Measurements from ENCODE around the gene SPDL1. TPM values are rescaled to one million over a fixed set of nuclear protein-coding genes. Genes with fewer than 3 reads are reported as not detected.
"Not testable (repeated sequence)": the region's sequence is repeated elsewhere in the genome, so short reads cannot be mapped to it uniquely, and the experiment has no call there.

SPDL1 gene
- total and polyA plus RNA-seq, 4 donors = 3.9 to 6.4 (median 5.0) TPM

GRCh38 chr5:169602535-169602934 lies 19.0 kb downstream of the SPDL1 start:
- ATAC-seq (ENCODE audit: low FRiP score) = no peak
- H3K27me3 ChIP-seq (ENCODE audit: control insufficient read depth in 1 of 2, insufficient read depth in 2 of 2, low read length in 1 of 2) = no peaks in the 10 kb centered on the region
- DNase-seq = no peak
- H3K4me1 ChIP-seq (ENCODE audit: control insufficient read depth in 1 of 2, insufficient read depth in 2 of 2, low read length in 2 of 2) = no peaks in the 10 kb centered on the region
- H3K27ac ChIP-seq (ENCODE audit: low read depth in 1 of 2, low read length in 2 of 2) = no peak overlapping the region
- no peak overlapping the region for H3K4me3 ChIP-seq (ENCODE audit: low read length in 2 of 2)
- H3K9me3 ChIP-seq (ENCODE audit: control insufficient read depth, low read length) = no peaks in the 10 kb centered on the region
- intact Hi-C loops (cut with DNase I) = no loop called here
- peaks cover 0 to 2% of the 10 kb centered on the region in 2 donors for H3K36me3 ChIP-seq (ENCODE audit: control insufficient read depth in 1 of 2, insufficient read depth in 2 of 2, low read length in 1 of 2)

GRCh38 chr5:169606279-169606678 lies 22.7 kb downstream of the SPDL1 start:
- Histone ChIP-seq H3K27me3 (ENCODE audit: control insufficient read depth in 1 of 2, insufficient read depth in 2 of 2, low read length in 1 of 2) (no peaks in the 10 kb centered on the region), H3K36me3 (ENCODE audit: control insufficient read depth in 1 of 2, insufficient read depth in 2 of 2, low read length in 1 of 2) (no peaks in the 10 kb centered on the region), H3K9me3 (ENCODE audit: control insufficient read depth, low read length) (no peaks in the 10 kb centered on the region), H3K4me1 (ENCODE audit: control insufficient read depth in 1 of 2, insufficient read depth in 2 of 2, low read length in 2 of 2) (no peaks in the 10 kb centered on the region), H3K4me3 (ENCODE audit: low read length in 2 of 2) (no peak overlapping the region), H3K27ac (ENCODE audit: low read depth in 1 of 2, low read length in 2 of 2) (no peak overlapping the region)
- intact Hi-C loops (cut with DNase I) = no loop called here
- no peak for ATAC-seq (ENCODE audit: low FRiP score)
- no peak for DNase-seq
- 94 to 95% methylated on average over 3 of the region's 3 CpGs for WGBS, 2 donors

GRCh38 chr5:169607882-169608281 lies 24.3 kb downstream of the SPDL1 start:
- intact Hi-C loops (cut with DNase I) = no loop called here
- no peak for ATAC-seq (ENCODE audit: low FRiP score)
- 44 to 49% methylated on average over 2 of the region's 2 CpGs for WGBS, 2 donors

GRCh38 chr5:169609716-169610115 lies 26.1 kb downstream of the SPDL1 start:
- Histone ChIP-seq H3K27ac (ENCODE audit: low read depth in 1 of 2, low read length in 2 of 2) (no peak overlapping the region), H3K4me1 (ENCODE audit: control insufficient read depth in 1 of 2, insufficient read depth in 2 of 2, low read length in 2 of 2) (no peaks in the 10 kb centered on the region), H3K4me3 (ENCODE audit: low read length in 2 of 2) (no peak overlapping the region), H3K9me3 (ENCODE audit: control insufficient read depth, low read length) (no peaks in the 10 kb centered on the region), H3K36me3 (ENCODE audit: control insufficient read depth in 1 of 2, insufficient read depth in 2 of 2, low read length in 1 of 2) (no peaks in the 10 kb centered on the region), H3K27me3 (ENCODE audit: control insufficient read depth in 1 of 2, insufficient read depth in 2 of 2, low read length in 1 of 2) (no peaks in the 10 kb centered on the region)
- ATAC-seq (ENCODE audit: low FRiP score) (no peak), DNase-seq (no peak)
- intact Hi-C loops (cut with DNase I) = no loop called here
- WGBS, 2 donors = 55 to 65% methylated on average over 3 of the region's 3 CpGs

More at GRCh38 chr5:169607882-169608281, 24.3 kb downstream of the SPDL1 start:
- H3K27ac ChIP-seq (ENCODE audit: low read depth in 1 of 2, low read length in 2 of 2) = no peak overlapping the region
- no peaks in the 10 kb centered on the region for H3K36me3 ChIP-seq (ENCODE audit: control insufficient read depth in 1 of 2, insufficient read depth in 2 of 2, low read length in 1 of 2)
- H3K9me3 ChIP-seq (ENCODE audit: control insufficient read depth, low read length) = no peaks in the 10 kb centered on the region
- H3K27me3 ChIP-seq (ENCODE audit: control insufficient read depth in 1 of 2, insufficient read depth in 2 of 2, low read length in 1 of 2) = no peaks in the 10 kb centered on the region
- no peak overlapping the region for H3K4me3 ChIP-seq (ENCODE audit: low read length in 2 of 2)
- H3K4me1 ChIP-seq (ENCODE audit: control insufficient read depth in 1 of 2, insufficient read depth in 2 of 2, low read length in 2 of 2) = no peaks in the 10 kb centered on the region
- no peak for DNase-seq

- H3K36me3 ChIP-seq (ENCODE audit: control insufficient read depth in 1 of 2, insufficient read depth in 2 of 2, low read length in 1 of 2) = no peaks in the 10 kb centered on the region
- no peak overlapping the region for H3K27ac ChIP-seq (ENCODE audit: low read depth in 1 of 2, low read length in 2 of 2)
- DNase-seq (no peak), ATAC-seq (ENCODE audit: low FRiP score) (no peak)
- 73 to 81% methylated on average over 4 of the region's 4 CpGs for WGBS, 2 donors
- H3K9me3 ChIP-seq (ENCODE audit: control insufficient read depth, low read length) = no peaks in the 10 kb centered on the region
- intact Hi-C loops (cut with DNase I) = no loop called here
- no peaks in the 10 kb centered on the region for H3K27me3 ChIP-seq (ENCODE audit: control insufficient read depth in 1 of 2, insufficient read depth in 2 of 2, low read length in 1 of 2)
- H3K4me1 ChIP-seq (ENCODE audit: control insufficient read depth in 1 of 2, insufficient read depth in 2 of 2, low read length in 2 of 2) = no peaks in the 10 kb centered on the region
- no peak overlapping the region for H3K4me3 ChIP-seq (ENCODE audit: low read length in 2 of 2)
Measured at GRCh38 chr5:169610606-169611005, 27.0 kb downstream of the SPDL1 start.

GRCh38 chr5:169615561-169615960 lies 32.0 kb downstream of the SPDL1 start:
- Histone ChIP-seq H3K9me3 (ENCODE audit: control insufficient read depth, low read length) (no peaks in the 10 kb centered on the region), H3K4me1 (ENCODE audit: control insufficient read depth in 1 of 2, insufficient read depth in 2 of 2, low read length in 2 of 2) (no peaks in the 10 kb centered on the region), H3K36me3 (ENCODE audit: control insufficient read depth in 1 of 2, insufficient read depth in 2 of 2, low read length in 1 of 2) (no peaks in the 10 kb centered on the region), H3K27ac (ENCODE audit: low read depth in 1 of 2, low read length in 2 of 2) (no peak overlapping the region), H3K4me3 (ENCODE audit: low read length in 2 of 2) (no peak overlapping the region), H3K27me3 (ENCODE audit: control insufficient read depth in 1 of 2, insufficient read depth in 2 of 2, low read length in 1 of 2) (no peaks in the 10 kb centered on the region)
- DNase-seq (no peak), ATAC-seq (ENCODE audit: low FRiP score) (no peak)
- 76 to 81% methylated on average over 1 of the region's 1 CpG for WGBS, 2 donors
- intact Hi-C loops (cut with DNase I) = no loop called here

- H3K9me3 ChIP-seq (ENCODE audit: control insufficient read depth, low read length); H3K4me3 ChIP-seq (ENCODE audit: low read length in 2 of 2); intact Hi-C loops (cut with DNase I); H3K27me3 ChIP-seq (ENCODE audit: control insufficient read depth in 1 of 2, insufficient read depth in 2 of 2, low read length in 1 of 2); H3K27ac ChIP-seq (ENCODE audit: low read depth in 1 of 2, low read length in 2 of 2); ATAC-seq (ENCODE audit: low FRiP score); H3K36me3 ChIP-seq (ENCODE audit: control insufficient read depth in 1 of 2, insufficient read depth in 2 of 2, low read length in 1 of 2); DNase-seq; H3K4me1 ChIP-seq (ENCODE audit: control insufficient read depth in 1 of 2, insufficient read depth in 2 of 2, low read length in 2 of 2): not testable (repeated sequence)
- WGBS, 2 donors = 90 to 96% methylated on average over 2 of the region's 2 CpGs
Measured at GRCh38 chr5:169624307-169624706, 40.7 kb downstream of the SPDL1 start.

GRCh38 chr5:169626779-169627178 lies 43.2 kb downstream of the SPDL1 start:
- DNase-seq (no peak), ATAC-seq (ENCODE audit: low FRiP score) (no peak)
- H3K4me3 ChIP-seq (ENCODE audit: low read length in 2 of 2) = no peak overlapping the region
- no peaks in the 10 kb centered on the region for H3K36me3 ChIP-seq (ENCODE audit: control insufficient read depth in 1 of 2, insufficient read depth in 2 of 2, low read length in 1 of 2)
- no peak overlapping the region for H3K27ac ChIP-seq (ENCODE audit: low read depth in 1 of 2, low read length in 2 of 2)
- 7 to 12% methylated on average over 1 of the region's 1 CpG for WGBS, 2 donors
- H3K27me3 ChIP-seq (ENCODE audit: control insufficient read depth in 1 of 2, insufficient read depth in 2 of 2, low read length in 1 of 2) = no peaks in the 10 kb centered on the region
- H3K9me3 ChIP-seq (ENCODE audit: control insufficient read depth, low read length) = no peaks in the 10 kb centered on the region
- intact Hi-C loops (cut with DNase I) = no loop called here
- H3K4me1 ChIP-seq (ENCODE audit: control insufficient read depth in 1 of 2, insufficient read depth in 2 of 2, low read length in 2 of 2) = peaks cover 0 to 2% of the 10 kb centered on the region in 2 donors

GRCh38 chr5:169627551-169627950 lies 44.0 kb downstream of the SPDL1 start:
- Histone ChIP-seq H3K9me3 (ENCODE audit: control insufficient read depth, low read length) (no peaks in the 10 kb centered on the region), H3K4me1 (ENCODE audit: control insufficient read depth in 1 of 2, insufficient read depth in 2 of 2, low read length in 2 of 2) (peaks cover 0 to 2% of the 10 kb centered on the region in 2 donors), H3K4me3 (ENCODE audit: low read length in 2 of 2) (no peak overlapping the region), H3K36me3 (ENCODE audit: control insufficient read depth in 1 of 2, insufficient read depth in 2 of 2, low read length in 1 of 2) (no peaks in the 10 kb centered on the region), H3K27ac (ENCODE audit: low read depth in 1 of 2, low read length in 2 of 2) (no peak overlapping the region), H3K27me3 (ENCODE audit: control insufficient read depth in 1 of 2, insufficient read depth in 2 of 2, low read length in 1 of 2) (no peaks in the 10 kb centered on the region)
- intact Hi-C loops (cut with DNase I) = no loop called here
- ATAC-seq (ENCODE audit: low FRiP score) = no peak
- DNase-seq = no peak
- 79% methylated on average over 3 of the region's 3 CpGs for WGBS, 2 donors
